ENCODE measurements around the gene WRAP73. TPM values are rescaled to one million over a fixed set of nuclear protein-coding genes. Genes with fewer than 3 reads are reported as not detected.

WRAP73 gene
- total RNA-seq, 1 experiment from 2014 or later, result 25.3 TPM

DNA sequence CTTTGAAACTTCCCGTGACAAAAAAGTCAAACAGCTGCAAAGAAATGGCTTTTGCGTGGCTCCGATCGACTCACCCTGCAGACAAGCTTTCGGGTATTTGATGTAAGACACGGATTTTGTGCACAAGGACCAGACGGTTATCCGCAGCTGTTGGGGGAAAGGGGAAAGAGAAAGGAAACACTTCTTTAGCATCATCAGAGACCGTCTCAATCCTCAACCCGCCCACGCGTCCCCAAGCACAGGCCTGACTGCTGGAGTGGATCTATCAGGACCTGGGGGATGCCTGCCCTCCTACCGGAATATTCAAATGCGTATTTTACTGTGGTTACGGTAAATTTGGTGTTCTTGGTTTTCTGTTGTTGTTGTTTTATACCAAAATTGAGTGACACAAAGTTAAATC lies 11.2 kb downstream of the WRAP73 start:
- no peaks in the 10 kb centered on the region for H3K27me3 Mint-ChIP-seq (ENCODE audit: insufficient read depth, unreplicated experiment)
- no TSS peak for BruUV-seq (replicated peaks)
- no peaks in the 10 kb centered on the region for H3K9me3 Mint-ChIP-seq (ENCODE audit: unreplicated experiment)
- TF ChIP-seq, protein P1, sequence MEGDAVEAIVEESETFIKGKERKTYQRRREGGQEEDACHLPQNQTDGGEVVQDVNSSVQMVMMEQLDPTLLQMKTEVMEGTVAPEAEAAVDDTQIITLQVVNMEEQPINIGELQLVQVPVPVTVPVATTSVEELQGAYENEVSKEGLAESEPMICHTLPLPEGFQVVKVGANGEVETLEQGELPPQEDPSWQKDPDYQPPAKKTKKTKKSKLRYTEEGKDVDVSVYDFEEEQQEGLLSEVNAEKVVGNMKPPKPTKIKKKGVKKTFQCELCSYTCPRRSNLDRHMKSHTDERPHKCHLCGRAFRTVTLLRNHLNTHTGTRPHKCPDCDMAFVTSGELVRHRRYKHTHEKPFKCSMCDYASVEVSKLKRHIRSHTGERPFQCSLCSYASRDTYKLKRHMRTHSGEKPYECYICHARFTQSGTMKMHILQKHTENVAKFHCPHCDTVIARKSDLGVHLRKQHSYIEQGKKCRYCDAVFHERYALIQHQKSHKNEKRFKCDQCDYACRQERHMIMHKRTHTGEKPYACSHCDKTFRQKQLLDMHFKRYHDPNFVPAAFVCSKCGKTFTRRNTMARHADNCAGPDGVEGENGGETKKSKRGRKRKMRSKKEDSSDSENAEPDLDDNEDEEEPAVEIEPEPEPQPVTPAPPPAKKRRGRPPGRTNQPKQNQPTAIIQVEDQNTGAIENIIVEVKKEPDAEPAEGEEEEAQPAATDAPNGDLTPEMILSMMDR (IDR thresholded peaks at IDR 0.05; ENCODE audit: unreplicated experiment), result no peak
- POLR2A ChIA-PET, result interaction anchor here (1.4 kb wide), 1 partner anchor 14 kb away, joined by 3 read pairs; the partner anchor contains the start of gene TPRG1L
- CTCF ChIA-PET, result interaction anchor here (0.7 to 2.3 kb wide), 5 partner anchors 12 to 120 kb away, joined by 3 to 9 read pairs (median 3); no protein-coding TSS in a partner anchor
- H3K4me1 Mint-ChIP-seq (ENCODE audit: insufficient read depth, unreplicated experiment), result no peaks in the 10 kb centered on the region
- peaks cover 27% of the 10 kb centered on the region for H3K36me3 Mint-ChIP-seq (ENCODE audit: insufficient read depth, unreplicated experiment)
- H3K4me3 Mint-ChIP-seq (ENCODE audit: unreplicated experiment), result no peak overlapping the region
- DNase-seq (ENCODE audit: unreplicated experiment), result no peak
- intact Hi-C loops (cut with micrococcal nuclease), result no loop called here
- no peak overlapping the region for H3K27ac Mint-ChIP-seq (ENCODE audit: low read depth, unreplicated experiment)

DNA sequence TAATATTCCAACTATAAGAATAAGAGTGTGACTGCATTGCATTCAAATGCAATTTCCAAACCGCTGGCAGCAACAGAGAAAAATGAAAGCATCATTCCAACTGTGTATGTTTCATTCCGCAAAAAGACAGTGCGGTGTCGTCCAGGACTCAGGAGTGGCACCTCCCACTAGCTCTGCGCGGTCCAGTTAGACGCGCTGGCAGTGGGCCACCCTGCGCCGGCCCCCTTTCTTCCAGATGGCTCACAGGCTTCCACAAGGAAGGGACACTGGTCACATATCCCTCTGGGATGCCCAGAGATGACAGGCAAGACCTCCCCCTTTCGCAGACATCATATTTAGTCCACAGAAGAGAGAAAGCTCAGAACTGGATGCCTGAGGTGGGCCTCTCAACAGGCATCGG lies 11.9 kb downstream of the WRAP73 start:
- ChIA-PET CTCF (interaction anchor here (0.9 to 2.3 kb wide), 4 partner anchors 10 to 119 kb away, joined by 3 to 9 read pairs (median 4); no protein-coding TSS in a partner anchor), POLR2A (interaction anchor here (0.6 to 1.5 kb wide), 3 partner anchors 11 to 165 kb away, joined by 3 to 6 read pairs (median 3); partner anchors contain the start of genes TPRG1L and WRAP73)
- intact Hi-C loops (cut with micrococcal nuclease), result no loop called here
- no peaks in the 10 kb centered on the region for H3K4me1 Mint-ChIP-seq (ENCODE audit: insufficient read depth, unreplicated experiment)
- no peaks in the 10 kb centered on the region for H3K27me3 Mint-ChIP-seq (ENCODE audit: insufficient read depth, unreplicated experiment)
- no peak for DNase-seq (ENCODE audit: unreplicated experiment)
- BruUV-seq (replicated peaks), result no TSS peak
- peaks cover 24% of the 10 kb centered on the region for H3K36me3 Mint-ChIP-seq (ENCODE audit: insufficient read depth, unreplicated experiment)
- TF ChIP-seq, protein P1 (IDR thresholded peaks at IDR 0.05; ENCODE audit: unreplicated experiment), result no peak
- no peaks in the 10 kb centered on the region for H3K9me3 Mint-ChIP-seq (ENCODE audit: unreplicated experiment)
- no peak overlapping the region for H3K4me3 Mint-ChIP-seq (ENCODE audit: unreplicated experiment)
- H3K27ac Mint-ChIP-seq (ENCODE audit: low read depth, unreplicated experiment), result no peak overlapping the region

DNA sequence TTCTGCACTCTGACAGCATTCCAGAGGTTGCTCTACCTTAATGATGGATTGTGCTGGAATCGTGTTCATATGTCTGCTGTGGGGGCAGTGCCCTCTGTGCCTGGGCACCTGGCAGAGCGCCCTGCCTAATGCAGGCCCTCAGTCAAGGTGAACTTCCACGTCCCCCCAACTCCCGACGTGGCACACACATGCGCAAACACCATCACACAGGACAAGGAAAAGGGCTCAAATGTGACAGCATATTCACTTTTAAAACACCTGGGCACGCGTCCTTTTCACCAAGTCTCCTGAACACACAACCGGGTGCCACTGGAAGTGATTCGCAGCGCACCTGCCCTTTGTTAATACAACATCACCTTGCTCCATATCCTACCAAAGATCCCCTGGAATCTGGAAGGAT lies 13.4 kb downstream of the WRAP73 start:
- TF ChIP-seq, protein P1 (IDR thresholded peaks at IDR 0.05; ENCODE audit: unreplicated experiment), result no peak
- intact Hi-C loops (cut with micrococcal nuclease), result no loop called here
- Mint-ChIP-seq H3K4me1 (ENCODE audit: insufficient read depth, unreplicated experiment) (no peaks in the 10 kb centered on the region), H3K4me3 (ENCODE audit: unreplicated experiment) (no peak overlapping the region), H3K36me3 (ENCODE audit: insufficient read depth, unreplicated experiment) (peaks cover 32% of the 10 kb centered on the region), H3K27ac (ENCODE audit: low read depth, unreplicated experiment) (peak overlapping the region; percentile 46), H3K9me3 (ENCODE audit: unreplicated experiment) (no peaks in the 10 kb centered on the region), H3K27me3 (ENCODE audit: insufficient read depth, unreplicated experiment) (no peaks in the 10 kb centered on the region)
- POLR2A ChIA-PET, result interaction anchor here (1.5 kb wide), 1 partner anchor 12 kb away, joined by 4 read pairs; no protein-coding TSS in a partner anchor
- CTCF ChIA-PET, result no interaction called here
- no peak for DNase-seq (ENCODE audit: unreplicated experiment)
- BruUV-seq (replicated peaks), result no TSS peak

DNA sequence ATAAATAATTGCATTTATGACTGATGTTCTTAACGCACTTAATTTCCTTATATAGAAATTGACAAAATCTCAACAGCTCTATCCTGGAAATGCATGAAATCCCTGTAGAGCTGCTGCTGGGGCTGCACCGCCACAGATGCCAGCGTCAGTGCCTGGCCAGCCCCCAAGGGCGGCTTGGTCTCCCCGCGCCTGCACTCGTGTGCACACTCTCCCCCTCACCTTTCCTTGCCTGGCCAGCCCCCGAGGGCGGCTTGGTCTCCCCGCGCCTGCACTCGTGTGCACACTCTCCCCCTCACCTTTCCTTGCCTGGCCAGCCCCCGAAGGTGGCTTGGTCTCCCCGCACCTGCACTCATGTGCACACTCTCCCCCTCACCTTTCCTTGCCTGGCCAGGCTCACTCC lies 13.8 kb downstream of the WRAP73 start:
- no peak overlapping the region for H3K4me3 Mint-ChIP-seq (ENCODE audit: unreplicated experiment)
- ChIA-PET CTCF (interaction anchor here (0.6 to 0.9 kb wide), 2 partner anchors 14 to 22 kb away, joined by 4 read pairs; partner anchors contain the start of gene WRAP73), POLR2A (interaction anchor here (0.8 to 1.5 kb wide), 3 partner anchors 10 to 67 kb away, joined by 3 to 4 read pairs (median 3); no protein-coding TSS in a partner anchor)
- TF ChIP-seq, protein P1 (IDR thresholded peaks at IDR 0.05; ENCODE audit: unreplicated experiment), result no peak
- no TSS peak for BruUV-seq (replicated peaks)
- peaks cover 32% of the 10 kb centered on the region for H3K36me3 Mint-ChIP-seq (ENCODE audit: insufficient read depth, unreplicated experiment)
- no peaks in the 10 kb centered on the region for H3K9me3 Mint-ChIP-seq (ENCODE audit: unreplicated experiment)
- no peak overlapping the region for H3K27ac Mint-ChIP-seq (ENCODE audit: low read depth, unreplicated experiment)
- intact Hi-C loops (cut with micrococcal nuclease), result no loop called here
- no peak for DNase-seq (ENCODE audit: unreplicated experiment)
- no peaks in the 10 kb centered on the region for H3K27me3 Mint-ChIP-seq (ENCODE audit: insufficient read depth, unreplicated experiment)
- no peaks in the 10 kb centered on the region for H3K4me1 Mint-ChIP-seq (ENCODE audit: insufficient read depth, unreplicated experiment)
